LNCaP clone FGC (cell line): ENCODE data around the gene UBE2L5.

ENCODE experiments used
- DNase-seq: peaks from one replicate; pipeline ENCODE4 v3.0.0-alpha.2; 2011; ENCODE audit warnings: low read depth
- H3K4me3 ChIP-seq: 2 replicates; pipeline ENCODE4 v1.5.1; 2011; ENCODE audit warnings: mild to moderate bottlenecking, low read depth, low read length, control low read depth
- TF ChIP-seq, protein P1 (sequence below): IDR thresholded peaks from 2 replicates; pipeline ENCODE4 v1.5.1; 2012; ENCODE audit warnings: mild to moderate bottlenecking; ENCODE audit not compliant: control insufficient read depth, insufficient read depth; ENCODE audit errors: extremely low read depth

Gene UBE2L5

DNA sequence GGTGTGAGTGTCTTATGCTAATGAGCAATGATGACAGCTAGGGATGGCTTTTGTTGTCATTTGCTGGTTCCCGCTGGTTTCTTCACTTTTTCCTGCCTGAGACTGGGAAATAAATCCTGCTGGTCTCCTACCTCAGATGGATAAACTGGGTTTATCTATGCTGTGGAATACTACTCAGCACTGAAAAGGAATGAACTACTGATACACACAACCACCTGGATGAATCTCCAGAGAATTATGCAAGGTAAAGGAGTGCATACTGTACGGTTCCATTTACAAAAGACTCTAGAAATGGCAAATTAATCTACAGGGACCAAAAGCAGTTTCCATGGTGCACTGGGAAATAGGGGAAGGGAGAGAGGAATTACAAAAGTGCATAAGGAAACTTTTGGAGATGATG, 41.2 kb upstream of the UBE2L5 start:
- no peak for DNase-seq
- no peak overlapping the region for H3K4me3 ChIP-seq
- TF ChIP-seq, protein P1, sequence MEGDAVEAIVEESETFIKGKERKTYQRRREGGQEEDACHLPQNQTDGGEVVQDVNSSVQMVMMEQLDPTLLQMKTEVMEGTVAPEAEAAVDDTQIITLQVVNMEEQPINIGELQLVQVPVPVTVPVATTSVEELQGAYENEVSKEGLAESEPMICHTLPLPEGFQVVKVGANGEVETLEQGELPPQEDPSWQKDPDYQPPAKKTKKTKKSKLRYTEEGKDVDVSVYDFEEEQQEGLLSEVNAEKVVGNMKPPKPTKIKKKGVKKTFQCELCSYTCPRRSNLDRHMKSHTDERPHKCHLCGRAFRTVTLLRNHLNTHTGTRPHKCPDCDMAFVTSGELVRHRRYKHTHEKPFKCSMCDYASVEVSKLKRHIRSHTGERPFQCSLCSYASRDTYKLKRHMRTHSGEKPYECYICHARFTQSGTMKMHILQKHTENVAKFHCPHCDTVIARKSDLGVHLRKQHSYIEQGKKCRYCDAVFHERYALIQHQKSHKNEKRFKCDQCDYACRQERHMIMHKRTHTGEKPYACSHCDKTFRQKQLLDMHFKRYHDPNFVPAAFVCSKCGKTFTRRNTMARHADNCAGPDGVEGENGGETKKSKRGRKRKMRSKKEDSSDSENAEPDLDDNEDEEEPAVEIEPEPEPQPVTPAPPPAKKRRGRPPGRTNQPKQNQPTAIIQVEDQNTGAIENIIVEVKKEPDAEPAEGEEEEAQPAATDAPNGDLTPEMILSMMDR, result no peak

DNA sequence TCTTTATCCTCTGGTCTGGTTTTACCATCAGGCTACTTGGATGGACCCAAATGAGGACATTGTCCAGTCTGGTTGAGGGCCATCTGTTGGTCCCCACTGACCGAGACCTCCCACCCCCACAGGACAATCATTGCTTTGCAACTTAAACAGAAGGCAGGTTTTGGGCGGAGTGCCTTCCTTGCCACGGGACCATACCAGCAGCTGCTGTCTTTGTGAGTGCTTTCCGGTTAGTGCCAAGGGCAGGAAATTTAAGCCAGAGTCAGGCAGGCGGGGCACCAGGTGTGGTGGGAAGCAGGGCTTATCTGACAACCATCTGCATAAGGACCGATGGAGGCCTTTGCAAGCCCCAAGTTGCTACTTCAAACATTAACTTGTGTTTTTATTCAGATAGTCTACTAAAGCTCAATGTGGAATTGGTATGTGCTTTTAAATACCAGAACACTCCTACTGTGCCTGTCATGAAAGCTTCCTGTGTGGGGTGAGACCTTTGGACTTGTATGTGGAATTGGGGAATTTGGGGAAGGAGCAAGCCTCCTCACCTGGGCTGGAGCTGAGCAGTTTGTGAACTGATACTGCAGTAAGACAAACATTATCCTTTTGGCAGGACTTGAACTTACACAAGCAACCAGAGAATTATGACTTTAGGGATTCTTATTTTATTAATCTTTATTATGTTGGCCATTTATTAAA, 39.3 kb upstream of the UBE2L5 start:
- TF ChIP-seq, protein P1, result no peak
- DNase-seq, result no peak
- no peak overlapping the region for H3K4me3 ChIP-seq

- TF ChIP-seq, protein P1, result no peak
- no peak for DNase-seq
- H3K4me3 ChIP-seq, result no peak overlapping the region
These were observed 33.6 kb upstream of the UBE2L5 start for GRCh38 chr13:30388406-30389283.

DNA sequence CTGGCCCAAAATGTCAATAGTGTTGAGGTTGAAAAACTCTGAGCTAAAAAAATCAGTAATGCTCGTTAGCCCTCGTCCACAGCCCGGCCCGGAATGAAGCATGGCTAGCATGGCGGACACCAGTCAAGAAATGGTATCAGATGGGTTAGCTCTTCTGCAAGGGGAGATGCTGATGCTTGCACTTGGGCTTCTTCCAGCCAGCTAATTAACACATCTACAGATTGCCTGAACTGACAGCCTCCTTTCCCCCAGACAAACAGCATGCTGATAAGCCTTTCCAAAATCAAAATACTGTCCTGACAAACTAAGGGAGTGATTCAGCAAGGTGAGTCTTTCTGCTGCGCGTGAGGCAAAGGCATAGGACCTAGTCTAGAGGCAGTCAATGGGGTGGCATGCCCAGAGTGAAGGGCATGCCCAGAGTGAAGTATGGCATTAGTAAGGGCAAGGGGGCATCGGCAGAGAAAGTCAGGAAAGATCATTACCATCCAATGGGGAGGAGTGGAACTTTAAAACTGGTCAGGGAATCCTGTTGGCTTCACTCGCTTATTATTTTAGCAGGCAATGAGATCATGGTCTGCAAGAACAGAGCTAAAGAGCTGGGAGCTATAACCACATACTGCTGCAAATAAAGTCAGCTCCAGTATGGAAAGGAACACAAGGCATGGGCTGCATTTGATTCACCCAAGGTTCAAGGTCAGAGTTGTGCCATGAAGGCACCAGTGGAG, 30.2 kb upstream of the UBE2L5 start:
- no peak for DNase-seq
- TF ChIP-seq, protein P1, result no peak
- H3K4me3 ChIP-seq, result no peak overlapping the region

DNA sequence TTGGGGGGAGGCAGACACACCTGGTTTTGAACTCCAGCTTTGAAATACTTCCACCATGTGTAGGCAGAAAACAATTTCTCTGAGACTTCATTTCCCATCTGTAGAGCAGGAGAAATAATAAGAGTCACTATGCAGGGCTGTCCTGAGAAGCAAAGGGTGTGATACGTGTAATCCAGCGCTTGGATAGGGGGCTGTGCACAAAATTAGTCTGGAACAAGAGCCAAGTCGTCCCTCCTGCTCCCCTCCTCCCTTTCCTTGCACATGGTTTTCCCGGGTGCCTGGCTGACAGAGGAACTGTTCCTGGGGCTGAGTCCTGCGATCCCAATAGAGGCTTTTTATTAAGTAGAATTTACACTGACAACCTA, 29.6 kb upstream of the UBE2L5 start:
- DNase-seq, result no peak
- TF ChIP-seq, protein P1, result no peak
- no peak overlapping the region for H3K4me3 ChIP-seq

GRCh38 chr13:30394751-30395191, 27.5 kb upstream of the UBE2L5 start:
- DNase-seq, result no peak
- TF ChIP-seq, protein P1, result no peak

More at GRCh38 chr13:30394751-30395191, 27.5 kb upstream of the UBE2L5 start:
- H3K4me3 ChIP-seq, result peak overlapping the region; percentile 56
